NCI-H1092 (cell line): ENCODE results near the gene CCDC80.

Experiments
- DNase-seq: peaks from one replicate; lab custom pipeline; 2025; lab: John Stamatoyannopoulos, UW

CCDC80 gene, protein sequence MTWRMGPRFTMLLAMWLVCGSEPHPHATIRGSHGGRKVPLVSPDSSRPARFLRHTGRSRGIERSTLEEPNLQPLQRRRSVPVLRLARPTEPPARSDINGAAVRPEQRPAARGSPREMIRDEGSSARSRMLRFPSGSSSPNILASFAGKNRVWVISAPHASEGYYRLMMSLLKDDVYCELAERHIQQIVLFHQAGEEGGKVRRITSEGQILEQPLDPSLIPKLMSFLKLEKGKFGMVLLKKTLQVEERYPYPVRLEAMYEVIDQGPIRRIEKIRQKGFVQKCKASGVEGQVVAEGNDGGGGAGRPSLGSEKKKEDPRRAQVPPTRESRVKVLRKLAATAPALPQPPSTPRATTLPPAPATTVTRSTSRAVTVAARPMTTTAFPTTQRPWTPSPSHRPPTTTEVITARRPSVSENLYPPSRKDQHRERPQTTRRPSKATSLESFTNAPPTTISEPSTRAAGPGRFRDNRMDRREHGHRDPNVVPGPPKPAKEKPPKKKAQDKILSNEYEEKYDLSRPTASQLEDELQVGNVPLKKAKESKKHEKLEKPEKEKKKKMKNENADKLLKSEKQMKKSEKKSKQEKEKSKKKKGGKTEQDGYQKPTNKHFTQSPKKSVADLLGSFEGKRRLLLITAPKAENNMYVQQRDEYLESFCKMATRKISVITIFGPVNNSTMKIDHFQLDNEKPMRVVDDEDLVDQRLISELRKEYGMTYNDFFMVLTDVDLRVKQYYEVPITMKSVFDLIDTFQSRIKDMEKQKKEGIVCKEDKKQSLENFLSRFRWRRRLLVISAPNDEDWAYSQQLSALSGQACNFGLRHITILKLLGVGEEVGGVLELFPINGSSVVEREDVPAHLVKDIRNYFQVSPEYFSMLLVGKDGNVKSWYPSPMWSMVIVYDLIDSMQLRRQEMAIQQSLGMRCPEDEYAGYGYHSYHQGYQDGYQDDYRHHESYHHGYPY

DNA sequence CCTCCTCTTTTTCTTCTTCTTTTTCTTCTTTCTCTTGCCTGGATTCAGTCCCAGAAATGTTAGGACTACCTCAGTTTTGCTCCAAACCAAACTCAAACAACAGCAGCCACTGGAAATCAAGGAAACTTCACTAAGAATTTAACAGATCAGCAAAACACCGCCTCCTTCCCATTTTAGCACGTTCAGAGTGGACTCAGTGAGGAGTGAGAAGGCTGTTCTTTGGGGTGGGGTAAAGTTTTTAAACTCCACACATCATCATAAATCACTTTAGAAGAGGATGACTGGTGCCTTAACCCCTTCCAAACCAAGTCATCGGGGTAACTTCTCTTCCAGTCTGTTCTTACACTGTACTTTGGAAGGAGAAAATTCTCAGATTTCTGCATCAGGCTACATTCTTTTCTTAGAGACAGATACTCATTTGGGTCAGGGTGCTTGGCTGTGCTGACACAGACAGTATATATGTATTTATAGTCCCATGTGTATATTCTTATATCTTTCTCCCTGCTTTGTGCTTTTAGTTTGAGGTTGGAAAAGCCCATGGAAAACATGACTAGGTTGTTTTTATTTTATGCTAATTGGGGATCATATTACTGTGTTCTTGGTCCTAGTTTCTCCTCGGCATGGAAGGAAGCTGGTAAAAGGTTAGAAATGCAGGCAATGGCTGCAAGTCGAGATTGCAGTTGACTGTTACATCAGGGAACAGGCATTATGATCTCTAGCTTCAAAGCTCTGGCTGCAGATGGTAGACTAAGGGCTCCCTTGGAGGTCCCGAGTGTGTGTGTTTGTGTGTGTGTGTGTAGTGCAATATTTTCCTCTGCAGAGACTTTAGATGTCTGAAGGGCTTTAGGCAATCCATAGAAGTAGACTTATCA is at the start of gene CCDC80:
CCDC80 (minus strand) TSS at position 214 of the 872 bp plus-strand sequence. CDS start 1,238 bp downstream, outside the sequence.
- no peak for DNase-seq

DNA sequence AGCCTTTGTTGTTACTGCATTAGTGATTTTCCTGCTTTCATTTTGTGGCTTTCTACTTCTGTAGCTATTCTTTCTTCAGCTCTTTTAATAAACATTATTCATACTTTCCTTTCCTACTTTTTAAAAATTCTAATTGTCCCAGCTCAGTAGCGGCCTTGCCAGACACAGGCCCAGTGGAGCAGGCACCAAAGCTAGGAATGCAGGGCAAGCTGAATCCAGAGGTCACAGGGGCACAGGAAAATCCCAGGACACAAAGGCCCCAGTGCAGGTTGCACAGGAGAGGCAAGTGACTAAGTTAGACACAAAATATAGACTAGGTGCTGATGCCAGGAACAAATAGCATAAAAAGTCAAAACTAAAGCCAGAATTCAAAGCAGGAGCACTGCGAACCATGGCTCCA is 49.0 kb upstream of the CCDC80 start:
- DNase-seq, result no peak

DNA sequence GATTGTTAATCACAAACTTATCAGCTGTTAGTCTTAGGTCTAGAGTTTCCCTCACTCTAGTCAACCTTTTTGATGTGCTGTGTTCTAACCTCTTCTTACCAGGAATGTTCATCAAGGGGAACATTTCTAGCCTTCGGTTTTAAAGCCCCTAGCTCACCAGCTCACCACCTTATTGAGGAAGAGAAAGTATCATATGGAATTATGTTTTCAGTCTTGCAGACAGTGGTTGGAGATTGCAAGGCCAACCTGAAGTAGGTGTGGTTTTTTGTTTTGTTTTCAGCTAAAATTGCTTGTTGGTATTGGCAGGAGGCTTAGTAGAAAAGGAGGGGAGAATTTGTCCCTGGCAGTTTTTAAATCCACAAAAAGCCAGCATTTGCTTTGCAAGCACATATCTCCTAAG is 48.4 kb upstream of the CCDC80 start:
- no peak for DNase-seq

DNA sequence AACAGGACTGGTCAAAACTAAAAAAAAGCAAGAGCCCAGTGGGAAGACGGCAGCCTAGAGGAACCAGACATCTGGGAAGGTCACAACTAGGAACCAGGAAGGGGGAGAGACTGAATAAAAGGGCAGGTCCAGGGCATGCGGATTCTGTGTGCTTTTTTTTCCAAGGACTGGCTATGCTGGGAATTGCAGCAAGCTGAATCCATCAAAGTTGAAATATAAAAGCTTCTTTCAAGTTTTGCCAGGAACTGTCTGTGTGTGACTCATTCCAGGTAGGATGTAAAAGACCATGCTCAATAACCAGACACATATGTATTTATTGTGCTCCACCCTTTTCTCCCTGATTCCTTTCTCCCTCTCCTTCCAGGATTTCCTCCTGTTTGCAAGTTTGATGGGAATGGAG is 47.9 kb upstream of the CCDC80 start:
- DNase-seq, result no peak

DNA sequence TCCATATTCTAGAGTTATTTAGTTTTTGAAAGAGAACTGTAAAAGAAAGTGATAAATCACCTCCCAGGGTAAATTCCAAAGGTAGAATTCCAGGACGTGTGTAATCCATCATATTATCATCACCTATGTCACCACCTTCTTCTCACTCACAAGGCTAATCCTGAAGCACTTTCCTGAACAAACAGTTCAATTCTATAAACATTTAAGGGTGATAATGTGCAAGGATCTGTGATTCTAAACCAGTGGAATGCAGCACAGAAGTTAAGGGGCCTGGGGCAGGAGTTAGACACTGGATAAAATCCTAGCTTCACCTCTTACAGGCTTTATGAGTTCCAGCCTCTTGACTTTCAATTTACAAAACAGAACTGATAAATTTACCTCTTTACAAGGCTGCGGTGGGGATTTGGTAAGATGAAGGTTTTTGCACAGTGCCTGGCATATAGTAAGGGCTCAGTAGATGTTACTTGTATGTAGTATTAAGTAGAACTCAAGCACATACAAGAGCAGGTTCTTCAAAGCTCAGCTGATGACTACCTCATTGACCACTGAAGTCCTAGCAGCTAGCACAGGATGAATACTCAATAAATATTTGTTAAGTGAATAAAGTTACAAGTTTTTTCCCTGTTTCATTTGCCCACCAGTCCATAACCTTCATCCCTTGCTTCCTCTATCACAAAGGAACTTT is 47.3 kb upstream of the CCDC80 start:
- no peak for DNase-seq

DNA sequence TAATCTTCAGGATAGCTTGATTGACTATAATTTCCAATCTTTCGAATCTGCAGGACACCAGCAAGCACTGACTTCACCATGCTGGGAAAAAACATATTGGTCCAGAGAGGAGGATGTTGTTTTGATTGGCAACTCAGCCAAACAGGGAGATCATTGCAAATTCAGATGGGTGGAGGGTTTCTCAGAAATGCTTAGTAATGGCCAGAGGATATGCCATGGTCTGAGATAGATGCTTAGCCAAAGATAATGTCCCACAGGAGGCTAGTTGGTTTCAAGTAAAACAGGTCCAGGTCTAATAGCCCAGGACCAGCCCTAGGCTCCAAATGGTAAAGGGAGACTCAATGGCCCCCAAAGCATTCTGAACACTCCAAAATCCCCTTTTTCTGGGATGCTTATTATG is 46.7 kb upstream of the CCDC80 start:
- DNase-seq, result no peak

DNA sequence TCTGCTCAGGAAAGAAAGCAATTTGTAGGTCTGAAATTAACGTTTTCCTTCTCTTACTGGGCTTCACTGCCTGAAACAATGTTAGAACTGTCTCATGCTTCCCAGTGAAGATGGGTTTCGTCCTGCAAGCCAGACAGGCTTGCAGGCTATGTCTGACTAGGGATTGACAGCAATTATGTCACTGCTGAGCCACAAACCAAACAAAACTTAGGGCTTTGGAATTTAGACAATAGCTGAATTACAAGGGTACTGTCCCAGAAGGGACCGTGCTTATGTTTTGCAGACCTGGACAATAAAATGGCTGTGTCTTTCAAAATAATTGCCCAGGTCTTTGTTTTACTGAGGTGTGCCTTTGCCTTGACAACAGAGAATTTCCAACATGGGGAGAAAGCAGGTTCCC is 46.3 kb upstream of the CCDC80 start:
- DNase-seq, result no peak

DNA sequence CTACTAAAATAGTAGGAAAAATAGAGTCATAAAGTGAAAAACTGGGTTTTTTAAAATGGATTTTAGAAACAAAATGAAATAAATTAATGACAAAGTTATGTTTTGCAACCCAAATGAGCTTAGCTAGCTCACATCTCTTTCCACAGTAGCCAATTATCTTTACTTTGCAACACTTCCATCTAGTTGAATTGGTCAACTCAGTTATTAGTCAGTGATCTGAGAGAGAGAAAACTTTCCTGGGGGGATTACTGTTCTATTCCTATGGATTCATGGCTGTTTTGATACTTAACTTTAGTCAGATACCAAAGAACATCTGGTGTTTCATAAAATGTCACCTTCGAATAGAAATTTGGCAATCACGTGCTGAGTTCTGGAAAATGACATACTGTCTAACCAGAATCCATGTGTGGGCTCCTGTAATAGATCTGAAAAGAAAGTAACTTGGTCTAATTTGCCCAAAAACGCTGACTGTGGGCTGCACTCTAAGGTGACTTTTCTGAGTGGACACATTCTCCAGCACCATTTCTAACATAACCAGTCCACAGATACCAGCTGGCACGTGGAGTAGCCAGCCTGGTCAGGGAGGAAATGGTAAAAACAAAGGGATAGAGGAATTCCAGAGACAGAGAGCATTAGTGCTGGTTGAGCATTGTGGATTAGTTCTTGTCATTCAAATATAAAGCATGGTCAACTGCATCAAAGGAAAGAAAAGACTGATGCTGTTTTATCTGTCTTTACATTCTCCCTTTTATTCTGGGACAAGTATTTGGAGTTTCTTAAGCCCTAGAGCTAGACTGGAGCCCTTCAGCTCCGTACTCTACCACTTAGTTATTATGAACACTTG is 45.2 kb upstream of the CCDC80 start:
- DNase-seq, result no peak

DNA sequence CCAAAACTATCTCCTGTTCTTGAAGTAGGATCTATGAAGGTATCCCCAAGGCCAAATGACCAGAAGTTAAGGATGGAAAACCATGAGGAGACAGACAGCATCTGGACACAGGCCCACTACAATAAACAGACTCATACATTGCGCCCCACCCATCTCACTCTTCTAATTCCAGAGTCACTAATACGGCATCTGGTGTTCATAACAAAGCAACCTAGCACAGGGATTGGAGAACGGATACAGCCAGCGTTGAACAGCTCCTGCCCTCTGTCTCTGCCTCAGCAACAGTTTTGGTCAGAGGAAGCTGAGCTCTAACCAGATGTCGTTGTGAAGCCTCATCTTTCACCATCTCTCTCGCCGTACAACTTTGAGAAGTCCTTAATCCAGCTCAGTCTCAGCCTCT is 44.5 kb upstream of the CCDC80 start:
- DNase-seq, result no peak

DNA sequence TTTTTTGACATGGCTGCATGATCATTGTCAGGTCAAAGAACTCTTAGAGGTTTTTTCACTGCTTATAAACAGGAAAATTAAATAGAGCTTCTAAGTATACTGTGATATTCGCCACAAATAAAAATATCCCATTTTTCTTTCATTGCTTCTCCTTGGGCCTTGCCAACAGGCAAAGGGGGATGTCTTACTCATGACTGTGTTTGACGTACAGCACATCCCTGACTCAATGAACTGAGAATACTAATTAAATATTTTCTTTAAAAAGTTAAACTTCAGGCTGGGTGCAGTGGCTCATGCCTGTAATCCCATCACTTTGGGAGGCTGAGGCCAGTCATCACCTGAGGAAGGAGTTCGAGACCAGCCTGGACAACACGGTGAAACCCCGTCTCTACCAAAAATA is 41.4 kb upstream of the CCDC80 start:
- DNase-seq, result no peak

DNA sequence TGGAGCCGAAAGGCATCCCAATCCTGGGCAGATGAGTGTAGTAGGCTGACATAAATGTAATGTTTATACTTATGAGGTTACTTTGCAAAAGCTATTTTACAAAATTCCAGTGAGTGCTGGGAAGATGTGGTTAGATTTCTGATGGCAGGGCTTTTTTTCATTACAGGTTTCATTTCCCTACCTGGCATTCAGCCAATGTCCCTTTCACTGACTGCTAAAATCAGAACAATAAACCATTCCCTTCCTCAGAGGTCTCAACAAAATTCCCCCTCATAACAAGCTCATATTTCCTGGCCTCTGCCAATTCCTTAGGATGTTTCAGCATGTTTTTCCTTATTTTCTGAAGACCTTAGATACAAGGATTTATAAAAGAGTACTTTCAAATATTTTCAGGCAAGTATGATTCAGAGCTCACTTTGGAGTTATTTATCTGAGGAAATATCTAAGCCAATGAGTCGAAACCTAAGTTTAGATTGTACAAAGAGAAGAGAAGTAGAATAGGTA is 40.9 kb upstream of the CCDC80 start:
- DNase-seq, result no peak

DNA sequence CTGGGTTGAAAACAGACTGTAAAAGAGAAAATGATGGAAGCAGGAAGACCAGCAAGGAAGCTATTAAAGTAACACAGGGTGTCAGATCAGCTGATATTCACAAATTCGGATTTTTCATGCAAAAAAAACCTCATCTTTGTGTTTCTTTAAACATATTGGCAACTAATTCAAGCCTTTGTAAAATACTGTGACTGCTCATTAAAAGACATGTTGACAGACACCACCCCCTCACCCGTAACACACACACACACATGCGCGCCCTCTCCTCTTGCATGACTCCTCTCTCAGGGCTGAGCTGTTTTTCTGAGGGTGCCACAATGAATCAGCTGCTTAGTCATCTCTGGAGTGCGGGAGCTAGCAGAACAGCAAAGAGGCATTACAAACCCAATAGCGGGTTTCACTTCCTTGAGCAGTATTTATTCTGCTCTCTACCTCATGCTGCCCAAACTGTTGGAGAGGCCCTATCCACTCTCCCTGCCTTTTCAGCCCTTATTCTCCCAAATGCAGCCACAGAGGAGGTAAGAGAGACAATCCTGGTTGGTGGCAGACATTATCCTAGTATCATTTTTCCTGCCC is 35.8 kb upstream of the CCDC80 start:
- DNase-seq, result peak; percentile 57

DNA sequence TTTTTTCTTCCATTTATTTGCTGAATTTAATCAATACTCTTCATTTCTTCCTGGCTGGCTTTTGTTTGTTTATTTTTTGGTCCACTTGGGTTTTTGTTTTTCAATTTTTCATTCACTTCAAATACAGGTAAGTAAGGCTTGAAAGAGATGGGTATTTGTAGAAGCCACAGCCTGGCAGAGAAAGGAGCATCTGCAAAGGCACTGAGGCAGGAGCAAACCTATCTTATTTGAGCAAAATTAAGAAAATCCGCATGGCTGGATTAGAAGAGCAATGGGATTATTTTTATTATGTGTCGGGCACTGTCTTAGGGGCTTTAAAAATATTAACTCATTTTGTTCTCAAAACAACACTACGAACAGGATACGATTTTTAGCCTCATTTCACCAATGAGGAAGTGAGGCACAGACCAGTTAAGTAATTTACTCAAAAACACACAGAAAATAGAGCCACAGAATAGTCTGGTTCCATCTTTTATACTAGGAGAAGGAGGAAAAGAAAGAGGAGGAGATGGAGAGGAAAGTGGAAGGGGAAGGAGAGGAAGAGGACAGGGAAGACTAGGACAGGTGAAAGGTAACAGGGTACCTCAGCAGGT is 35.1 kb upstream of the CCDC80 start:
- DNase-seq, result no peak

DNA sequence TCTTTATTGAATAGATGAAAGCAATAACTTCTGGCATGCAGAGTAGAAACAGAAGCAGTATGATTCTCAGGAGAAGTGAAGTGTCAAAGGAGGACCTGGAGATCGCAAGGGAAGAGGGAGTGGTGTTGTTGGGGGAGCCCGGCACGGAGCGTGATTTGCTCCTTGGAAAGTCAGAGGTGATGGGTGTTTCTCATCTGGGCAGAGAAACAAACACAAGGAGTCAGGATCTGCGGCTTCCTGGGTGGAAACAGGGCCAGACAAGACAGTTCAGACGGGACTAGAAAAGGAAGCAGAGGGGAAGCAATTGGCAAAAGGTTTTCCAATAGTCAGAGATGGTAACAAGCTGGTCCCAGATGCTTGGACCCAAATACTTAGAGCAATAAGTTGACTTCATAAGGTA is 34.4 kb upstream of the CCDC80 start:
- no peak for DNase-seq

DNA sequence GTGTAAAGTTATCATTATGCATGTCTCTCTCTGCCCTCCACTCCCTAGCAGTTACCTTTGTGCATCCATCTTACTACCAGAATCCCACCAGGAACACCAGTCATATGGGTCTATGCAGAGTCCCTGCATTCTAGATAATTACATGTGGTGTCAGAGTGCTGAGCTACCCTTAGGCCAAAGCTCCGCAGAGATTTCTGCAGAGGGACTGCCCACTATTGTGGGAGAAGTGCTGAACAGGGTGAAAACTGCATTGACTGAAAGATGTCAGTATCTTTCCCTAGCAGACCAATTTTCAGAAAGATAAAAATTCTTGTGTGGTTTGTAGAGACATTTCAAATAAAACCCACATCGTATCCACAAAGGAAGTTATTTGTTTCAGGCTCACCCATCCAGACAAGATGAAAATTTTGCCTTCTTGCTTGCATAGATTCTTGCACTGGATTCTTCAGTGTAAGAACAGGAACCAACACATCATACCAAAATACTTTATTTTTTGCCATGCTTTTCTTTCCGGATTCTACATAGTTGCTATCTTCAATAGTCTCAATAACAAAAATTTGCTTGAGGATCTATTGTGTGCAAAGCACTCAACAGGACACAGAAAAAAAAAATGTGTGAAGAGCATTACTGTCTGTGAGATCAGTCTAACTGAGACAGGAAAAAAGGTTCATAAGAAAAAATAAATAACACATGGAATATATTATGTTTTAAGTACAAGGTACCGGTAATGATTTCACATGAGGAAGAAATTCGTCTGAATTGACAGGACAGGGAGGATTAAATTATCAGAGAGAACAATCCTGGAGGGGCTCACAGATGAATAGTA is 32.0 kb upstream of the CCDC80 start:
- no peak for DNase-seq

DNA sequence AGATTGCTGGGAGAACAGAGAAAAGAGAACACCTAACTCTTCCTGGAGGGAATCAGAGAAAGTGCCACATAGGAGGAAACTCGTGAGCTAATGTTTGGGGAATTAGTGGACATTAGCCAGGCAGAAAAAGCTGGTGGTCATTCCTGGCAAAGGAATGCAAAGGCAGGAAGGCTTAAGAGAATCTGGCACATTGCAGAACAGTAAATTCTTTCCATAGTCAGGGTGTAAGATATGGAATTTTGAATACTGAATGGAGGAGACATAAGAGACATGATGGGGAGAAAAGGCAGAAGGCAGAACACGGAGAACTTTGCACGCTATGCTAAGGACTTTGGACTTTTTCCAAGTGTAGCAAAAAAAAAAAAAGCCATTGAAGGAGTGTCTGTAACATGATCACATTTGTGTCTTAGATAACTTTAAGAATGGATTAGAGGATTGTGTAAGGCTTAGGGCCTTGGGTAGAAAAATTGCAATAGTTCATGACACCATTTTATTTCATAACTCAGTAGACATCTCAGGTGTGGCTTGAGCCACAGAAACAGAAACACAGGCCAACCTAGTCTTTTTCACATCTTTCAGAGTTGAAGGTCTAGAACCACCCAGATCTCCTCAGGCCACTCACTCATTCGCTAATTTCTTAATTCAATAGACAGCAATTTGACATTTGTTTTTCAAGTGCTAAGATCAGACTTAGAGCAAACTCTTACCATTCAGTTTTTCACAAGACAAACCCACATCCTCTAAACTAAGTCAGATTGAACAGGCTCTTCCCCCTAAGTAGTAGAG is 31.2 kb upstream of the CCDC80 start:
- DNase-seq, result no peak

DNA sequence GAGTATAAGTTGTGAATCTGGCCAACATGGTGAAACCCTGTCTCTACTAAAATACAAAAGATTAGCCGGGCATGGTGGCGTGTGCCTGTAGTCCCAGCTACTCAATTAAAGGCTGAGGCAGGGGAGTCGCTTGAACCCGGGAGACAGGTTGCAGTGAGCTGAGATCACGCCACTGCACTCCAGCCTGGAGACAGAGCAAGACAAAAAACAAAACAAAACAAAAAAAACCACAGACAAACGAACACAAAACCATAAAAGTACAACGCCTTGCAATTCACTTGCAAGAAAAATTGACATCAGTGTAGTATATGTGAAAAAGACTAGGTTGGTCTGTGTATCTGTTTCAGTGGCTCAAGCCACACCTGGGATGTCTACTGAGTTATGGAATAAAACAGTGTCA is 29.9 kb upstream of the CCDC80 start:
- no peak for DNase-seq

DNA sequence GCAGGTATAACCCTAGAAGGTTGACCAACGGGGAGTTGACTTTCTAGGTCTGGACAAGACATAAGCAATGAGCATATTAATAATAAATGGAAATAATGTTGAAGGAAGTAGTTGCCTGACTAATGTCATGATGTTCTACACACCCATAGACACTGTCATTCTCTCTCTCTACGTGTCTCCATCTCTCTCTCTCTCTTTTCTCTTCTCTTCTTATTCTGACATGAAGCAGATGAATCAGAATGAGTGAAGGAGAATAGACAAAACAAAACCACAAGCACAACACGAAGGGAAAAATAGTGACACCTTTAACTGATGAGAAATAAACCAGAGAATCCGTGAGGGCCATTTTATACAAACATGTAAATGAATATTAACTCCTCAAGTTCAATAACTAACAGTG is 26.7 kb upstream of the CCDC80 start:
- no peak for DNase-seq
